Smooth muscle cell (in vitro differentiated cells): ENCODE data around the gene EFHC1. TPM values are rescaled to one million over a fixed set of nuclear protein-coding genes. Genes with fewer than 3 reads are reported as not detected.

Experiments
- DNase-seq: peaks from one replicate; lab custom pipeline; 2025; ENCODE audit not compliant: unreplicated experiment; lab: John Stamatoyannopoulos, UW
- H2AFZ ChIP-seq: fragments of 200-600 bp; sonication (generic); 2 replicates; pipeline ENCODE4 v1.6.0; 2016; ENCODE audit warnings: antibody characterized with exemption, low read depth, mild to moderate bottlenecking
- H3F3A ChIP-seq: fragments of 200-600 bp; sonication (generic); 2 replicates; pipeline ENCODE4 v1.6.0; 2017; ENCODE audit warnings: antibody characterized with exemption, low read depth
- H3K27ac ChIP-seq: fragments of 200-600 bp; sonication (generic); 2 replicates; pipeline ENCODE4 v1.5.1; 2016; ENCODE audit warnings: low read depth, mild to moderate bottlenecking
- H3K27me3 ChIP-seq: fragments of 200-600 bp; sonication (generic); 2 replicates; pipeline ENCODE4 v1.6.1; 2016; ENCODE audit warnings: low read depth, mild to moderate bottlenecking
- H3K36me3 ChIP-seq: fragments of 200-600 bp; sonication (generic); 2 replicates; pipeline ENCODE4 v1.5.1; 2016; ENCODE audit warnings: low read depth
- H3K4me1 ChIP-seq: fragments of 200-600 bp; sonication (generic); 2 replicates; pipeline ENCODE4 v1.5.1; 2016; ENCODE audit warnings: low read depth
- H3K4me2 ChIP-seq: fragments of 200-600 bp; sonication (generic); 2 replicates; pipeline ENCODE4 v1.6.0; 2016; ENCODE audit warnings: mild to moderate bottlenecking
- H3K4me3 ChIP-seq: fragments of 200-600 bp; sonication (generic); 2 replicates; pipeline ENCODE4 v1.5.1; 2016; ENCODE audit warnings: mild to moderate bottlenecking
- H3K79me2 ChIP-seq: fragments of 200-600 bp; sonication (generic); 2 replicates; pipeline ENCODE4 v1.6.0; 2016; ENCODE audit warnings: low read depth, mild to moderate bottlenecking
- H3K9ac ChIP-seq: fragments of 200-600 bp; sonication (generic); 2 replicates; pipeline ENCODE4 v1.6.0; 2016; ENCODE audit warnings: low read depth
- H3K9me3 ChIP-seq: fragments of 200-600 bp; sonication (generic); replicated peaks from 2 replicates; pipeline ENCODE4 v1.5.1; 2016; ENCODE audit warnings: low read depth
- H4K20me1 ChIP-seq: fragments of 200-600 bp; sonication (generic); 2 replicates; pipeline ENCODE4 v1.6.0; 2016; ENCODE audit warnings: low read depth
- WGBS: methylation state at CpG from one replicate; pipeline ENCODE4 v1.1.7; 2016; ENCODE audit warnings: low lambda C conversion rate; 5-methylcytosine and 5-hydroxymethylcytosine counted together
- polyA plus RNA-seq: library from polyadenylated mRNA; unstranded; fragments of >200 nt; fragmentation: Nextera tagmentation; extraction: Ambion mirVana; gene quantifications from 2 replicates; pipeline ENCODE4 v1.2.1, GENCODE V29; 2016
- total RNA-seq: library from RNA; depleted of rRNA; stranded (reverse); fragments of >200 nt; gene quantifications from 2 replicates; pipeline ENCODE4 v1.2.3, GENCODE V29; 2014
- TF ChIP-seq, protein P1 (sequence below): fragments of 200-600 bp; sonication (generic); IDR thresholded peaks from 2 replicates; pipeline ENCODE4 v1.5.1; 2017; ENCODE audit warnings: borderline replicate concordance, mild to moderate bottlenecking, antibody characterized with exemption; ENCODE audit not compliant: insufficient read depth, poor library complexity, severe bottlenecking

EFHC1 gene
- total and polyA plus RNA-seq, 2 experiments from 2014 or later, result 11.0 to 25.9 TPM

DNA sequence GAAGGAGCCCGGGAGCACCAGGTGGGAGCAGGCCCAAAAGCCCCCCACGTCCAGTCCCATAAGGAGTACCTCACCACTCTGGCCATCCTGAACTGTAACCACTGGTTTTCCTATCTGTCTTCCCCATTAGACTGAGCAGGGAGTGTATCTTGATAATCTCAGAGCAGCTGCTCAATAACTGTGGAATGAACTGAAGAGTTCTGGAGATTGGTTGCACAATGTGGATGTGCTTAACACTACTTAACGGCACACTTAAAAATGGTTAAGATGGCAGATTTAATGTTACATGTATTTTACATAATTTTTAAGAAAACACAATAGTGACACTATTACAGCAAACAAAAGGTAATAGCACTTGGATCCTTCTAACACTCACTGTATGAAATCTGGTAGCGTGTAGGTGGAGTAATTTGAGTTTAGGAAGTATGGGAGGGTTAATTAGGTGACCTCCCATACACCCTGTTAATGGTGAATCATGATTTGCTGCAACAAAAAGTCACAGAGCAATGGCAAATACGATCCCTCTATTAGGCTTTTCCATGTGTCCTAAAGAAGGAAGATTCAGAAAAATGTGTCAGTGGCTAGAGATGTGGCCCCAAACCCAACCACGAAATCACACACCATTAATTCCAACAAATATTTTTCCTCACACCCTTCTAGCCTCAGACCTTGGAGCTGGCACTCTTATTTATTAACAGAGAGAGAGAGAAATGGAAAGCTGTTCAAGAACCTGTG, 138.3 kb downstream of the EFHC1 start:
- Histone ChIP-seq H3K9me3 (no peaks in the 10 kb centered on the region), H3K4me2 (peak overlapping the region; percentile 55), H3K27me3 (no peaks in the 10 kb centered on the region), H3K4me3 (no peak overlapping the region), H3K4me1 (peaks cover 12% of the 10 kb centered on the region), H4K20me1 (peaks cover 60% of the 10 kb centered on the region), H2AFZ (no peak overlapping the region), H3K36me3 (no peaks in the 10 kb centered on the region), H3K9ac (no peak overlapping the region), H3K79me2 (peaks cover 74% of the 10 kb centered on the region), H3F3A (peaks cover 8% of the 10 kb centered on the region), H3K27ac (peak overlapping the region; percentile 65)
- 62% methylated on average over 6 of the region's 6 CpGs for WGBS
- DNase-seq, result no peak
- TF ChIP-seq, protein P1, sequence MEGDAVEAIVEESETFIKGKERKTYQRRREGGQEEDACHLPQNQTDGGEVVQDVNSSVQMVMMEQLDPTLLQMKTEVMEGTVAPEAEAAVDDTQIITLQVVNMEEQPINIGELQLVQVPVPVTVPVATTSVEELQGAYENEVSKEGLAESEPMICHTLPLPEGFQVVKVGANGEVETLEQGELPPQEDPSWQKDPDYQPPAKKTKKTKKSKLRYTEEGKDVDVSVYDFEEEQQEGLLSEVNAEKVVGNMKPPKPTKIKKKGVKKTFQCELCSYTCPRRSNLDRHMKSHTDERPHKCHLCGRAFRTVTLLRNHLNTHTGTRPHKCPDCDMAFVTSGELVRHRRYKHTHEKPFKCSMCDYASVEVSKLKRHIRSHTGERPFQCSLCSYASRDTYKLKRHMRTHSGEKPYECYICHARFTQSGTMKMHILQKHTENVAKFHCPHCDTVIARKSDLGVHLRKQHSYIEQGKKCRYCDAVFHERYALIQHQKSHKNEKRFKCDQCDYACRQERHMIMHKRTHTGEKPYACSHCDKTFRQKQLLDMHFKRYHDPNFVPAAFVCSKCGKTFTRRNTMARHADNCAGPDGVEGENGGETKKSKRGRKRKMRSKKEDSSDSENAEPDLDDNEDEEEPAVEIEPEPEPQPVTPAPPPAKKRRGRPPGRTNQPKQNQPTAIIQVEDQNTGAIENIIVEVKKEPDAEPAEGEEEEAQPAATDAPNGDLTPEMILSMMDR, result no peak

DNA sequence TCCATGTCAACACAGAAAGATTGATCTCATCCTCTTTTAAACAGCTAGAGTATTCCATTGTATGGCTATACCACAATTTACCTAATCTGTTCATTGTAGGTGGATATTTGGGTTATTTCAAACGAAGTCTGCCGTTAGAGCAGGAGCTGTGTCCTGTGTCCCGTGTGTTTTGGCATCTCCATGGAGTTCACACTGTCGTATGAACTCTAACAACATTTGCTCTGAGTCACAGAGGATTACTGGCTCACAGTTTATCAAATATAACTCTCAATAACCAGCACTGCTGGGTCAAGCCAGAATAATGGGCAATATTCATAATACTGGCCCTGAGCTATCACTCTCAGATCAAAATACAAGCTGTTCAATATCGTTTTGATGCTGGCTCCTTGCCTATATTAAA, 140.3 kb downstream of the EFHC1 start:
- H3K27me3 ChIP-seq, result no peaks in the 10 kb centered on the region
- peaks cover 65% of the 10 kb centered on the region for H4K20me1 ChIP-seq
- H3K27ac ChIP-seq, result peak overlapping the region; percentile 65
- DNase-seq, result no peak
- WGBS, result 55% methylated on average over 5 of the region's 5 CpGs
- H3K4me1 ChIP-seq, result peaks cover 12% of the 10 kb centered on the region
- H3K79me2 ChIP-seq, result peaks cover 72% of the 10 kb centered on the region
- no peak overlapping the region for H2AFZ ChIP-seq
- no peak overlapping the region for H3K4me2 ChIP-seq
- H3K4me3 ChIP-seq, result no peak overlapping the region
- peaks cover 8% of the 10 kb centered on the region for H3F3A ChIP-seq
- no peaks in the 10 kb centered on the region for H3K9me3 ChIP-seq
- peak overlapping the region; percentile 27 for H3K9ac ChIP-seq
- TF ChIP-seq, protein P1, result no peak
- no peaks in the 10 kb centered on the region for H3K36me3 ChIP-seq

DNA sequence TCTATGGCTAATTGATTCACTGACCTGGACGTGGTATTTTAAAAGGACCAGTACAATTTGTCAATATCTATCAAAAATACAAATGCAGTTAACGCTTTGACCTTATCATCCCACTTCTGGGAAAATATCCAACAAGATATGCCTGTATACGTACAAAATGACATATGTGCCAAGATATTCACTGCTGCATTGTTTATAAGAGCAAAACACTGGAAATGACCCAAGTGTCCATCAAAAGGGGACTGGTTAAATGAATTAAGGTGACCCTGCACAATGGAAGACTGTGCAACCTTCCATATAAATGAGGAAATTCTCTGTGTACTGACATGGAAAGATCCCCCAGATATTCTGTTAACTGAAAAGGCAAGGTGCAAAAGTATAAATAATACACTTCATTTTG, 142.8 kb downstream of the EFHC1 start:
- H3K4me1 ChIP-seq, result peaks cover 4% of the 10 kb centered on the region
- H3K27me3 ChIP-seq, result no peaks in the 10 kb centered on the region
- peaks cover 74% of the 10 kb centered on the region for H4K20me1 ChIP-seq

More for the DNA sequence above, 142.8 kb downstream of the EFHC1 start:
- Histone ChIP-seq H3K9ac (no peak overlapping the region), H3K36me3 (no peaks in the 10 kb centered on the region), H3K79me2 (peaks cover 70% of the 10 kb centered on the region), H3K4me3 (no peak overlapping the region), H3K4me2 (no peak overlapping the region), H3K27ac (no peak overlapping the region), H3F3A (peaks cover 6% of the 10 kb centered on the region), H3K9me3 (no peaks in the 10 kb centered on the region), H2AFZ (no peak overlapping the region)
- WGBS, result 61% methylated on average over 3 of the region's 3 CpGs
- no peak for DNase-seq
- TF ChIP-seq, protein P1, result no peak
